Measurements from ENCODE around the gene PARK7.

The PARK7 gene

DNA sequence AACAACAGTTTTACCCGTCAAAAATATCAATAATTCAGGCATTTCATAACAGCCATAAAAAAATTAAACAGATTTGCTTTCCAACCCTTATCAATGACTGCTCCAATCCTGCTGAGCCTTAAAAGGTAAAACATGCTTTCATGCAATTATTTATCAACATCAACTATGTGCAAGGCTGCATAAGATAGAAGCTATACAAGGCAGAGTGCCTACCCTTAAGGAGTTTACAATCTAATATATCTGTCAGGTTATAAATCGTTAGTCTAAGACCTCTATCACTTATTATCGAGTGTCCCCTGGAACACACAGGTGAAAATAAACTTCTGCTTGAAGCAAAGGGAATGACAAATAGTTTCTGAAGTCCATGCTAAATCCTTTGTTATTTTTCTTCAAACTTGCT is 62.8 kb downstream of the PARK7 start:
- no peaks in the 10 kb centered on the region for H3K79me2 ChIP-seq (ENCODE audit: insufficient read depth, low read length)
- H3F3A ChIP-seq (ENCODE audit: insufficient read depth, low read length): no peaks in the 10 kb centered on the region
- no peak overlapping the region for H2AFZ ChIP-seq (ENCODE audit: low read length)
- no peaks in the 10 kb centered on the region for H3K36me3 ChIP-seq (ENCODE audit: insufficient read depth, low read length)
- no peaks in the 10 kb centered on the region for H3K9me3 ChIP-seq (ENCODE audit: low read length)
- H3K9me2 ChIP-seq (ENCODE audit: low read depth, low read length): no peaks in the 10 kb centered on the region
- no peak overlapping the region for H3K4me2 ChIP-seq (ENCODE audit: low read length)
- H3K4me1 ChIP-seq (ENCODE audit: insufficient read depth, low read length, severe bottlenecking): no peaks in the 10 kb centered on the region
- no peaks in the 10 kb centered on the region for H4K20me1 ChIP-seq (ENCODE audit: insufficient read depth, low read length)
- no peaks in the 10 kb centered on the region for H3K27me3 ChIP-seq (ENCODE audit: insufficient read depth, low read length)
- H3K27ac ChIP-seq (ENCODE audit: low read depth, low read length, poor library complexity, severe bottlenecking): no peak overlapping the region
- H3K9ac ChIP-seq (ENCODE audit: low read length): no peak overlapping the region
- TF ChIP-seq, protein P1, sequence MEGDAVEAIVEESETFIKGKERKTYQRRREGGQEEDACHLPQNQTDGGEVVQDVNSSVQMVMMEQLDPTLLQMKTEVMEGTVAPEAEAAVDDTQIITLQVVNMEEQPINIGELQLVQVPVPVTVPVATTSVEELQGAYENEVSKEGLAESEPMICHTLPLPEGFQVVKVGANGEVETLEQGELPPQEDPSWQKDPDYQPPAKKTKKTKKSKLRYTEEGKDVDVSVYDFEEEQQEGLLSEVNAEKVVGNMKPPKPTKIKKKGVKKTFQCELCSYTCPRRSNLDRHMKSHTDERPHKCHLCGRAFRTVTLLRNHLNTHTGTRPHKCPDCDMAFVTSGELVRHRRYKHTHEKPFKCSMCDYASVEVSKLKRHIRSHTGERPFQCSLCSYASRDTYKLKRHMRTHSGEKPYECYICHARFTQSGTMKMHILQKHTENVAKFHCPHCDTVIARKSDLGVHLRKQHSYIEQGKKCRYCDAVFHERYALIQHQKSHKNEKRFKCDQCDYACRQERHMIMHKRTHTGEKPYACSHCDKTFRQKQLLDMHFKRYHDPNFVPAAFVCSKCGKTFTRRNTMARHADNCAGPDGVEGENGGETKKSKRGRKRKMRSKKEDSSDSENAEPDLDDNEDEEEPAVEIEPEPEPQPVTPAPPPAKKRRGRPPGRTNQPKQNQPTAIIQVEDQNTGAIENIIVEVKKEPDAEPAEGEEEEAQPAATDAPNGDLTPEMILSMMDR (IDR thresholded peaks at IDR 0.05; ENCODE audit: low read length): no peak
- no peak for TF ChIP-seq EZH2 (IDR thresholded peaks at IDR 0.05; ENCODE audit: borderline replicate concordance, low read length)
- no peak overlapping the region for H3K4me3 ChIP-seq (ENCODE audit: low read depth, low read length, poor library complexity, severe bottlenecking)

DNA sequence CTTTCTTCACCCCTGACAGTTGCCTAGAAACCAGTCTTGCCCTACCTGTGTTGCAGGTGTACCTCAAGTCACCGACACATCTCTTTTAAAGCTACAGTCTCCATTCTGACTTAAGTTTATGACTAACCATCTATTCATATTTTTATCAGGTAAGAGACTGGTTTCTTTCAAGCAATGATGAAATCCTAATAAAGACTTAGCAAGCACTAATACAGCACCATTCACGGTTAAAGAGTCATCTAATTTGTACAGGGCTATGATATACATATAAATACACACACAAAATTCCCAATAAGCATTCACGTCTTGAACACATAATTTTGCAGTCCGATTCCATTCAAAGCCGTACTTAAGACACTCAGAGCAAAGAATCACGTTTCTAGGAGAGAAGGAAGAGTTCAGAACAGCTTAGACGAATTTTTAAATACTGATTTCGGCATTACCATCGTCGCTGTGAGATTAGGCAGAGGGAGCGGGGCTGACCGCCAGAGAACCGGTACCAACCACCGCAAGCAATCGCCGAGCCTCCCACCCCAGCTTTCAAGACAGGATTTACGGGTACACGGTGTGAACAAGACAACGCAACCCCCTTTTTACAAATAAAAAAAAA is 63.7 kb downstream of the PARK7 start:
- Histone ChIP-seq H3K27me3 (ENCODE audit: insufficient read depth, low read length) (no peaks in the 10 kb centered on the region), H3K36me3 (ENCODE audit: insufficient read depth, low read length) (no peaks in the 10 kb centered on the region), H3F3A (ENCODE audit: insufficient read depth, low read length) (no peaks in the 10 kb centered on the region), H3K27ac (ENCODE audit: low read depth, low read length, poor library complexity, severe bottlenecking) (no peak overlapping the region), H4K20me1 (ENCODE audit: insufficient read depth, low read length) (no peaks in the 10 kb centered on the region), H3K79me2 (ENCODE audit: insufficient read depth, low read length) (no peaks in the 10 kb centered on the region), H3K4me1 (ENCODE audit: insufficient read depth, low read length, severe bottlenecking) (no peaks in the 10 kb centered on the region), H2AFZ (ENCODE audit: low read length) (no peak overlapping the region), H3K4me3 (ENCODE audit: low read depth, low read length, poor library complexity, severe bottlenecking) (no peak overlapping the region), H3K9ac (ENCODE audit: low read length) (no peak overlapping the region), H3K9me2 (ENCODE audit: low read depth, low read length) (no peaks in the 10 kb centered on the region), H3K4me2 (ENCODE audit: low read length) (no peak overlapping the region), H3K9me3 (ENCODE audit: low read length) (no peaks in the 10 kb centered on the region)
- TF ChIP-seq, protein P1 (IDR thresholded peaks at IDR 0.05; ENCODE audit: low read length): no peak
- TF ChIP-seq EZH2 (IDR thresholded peaks at IDR 0.05; ENCODE audit: borderline replicate concordance, low read length): no peak

DNA sequence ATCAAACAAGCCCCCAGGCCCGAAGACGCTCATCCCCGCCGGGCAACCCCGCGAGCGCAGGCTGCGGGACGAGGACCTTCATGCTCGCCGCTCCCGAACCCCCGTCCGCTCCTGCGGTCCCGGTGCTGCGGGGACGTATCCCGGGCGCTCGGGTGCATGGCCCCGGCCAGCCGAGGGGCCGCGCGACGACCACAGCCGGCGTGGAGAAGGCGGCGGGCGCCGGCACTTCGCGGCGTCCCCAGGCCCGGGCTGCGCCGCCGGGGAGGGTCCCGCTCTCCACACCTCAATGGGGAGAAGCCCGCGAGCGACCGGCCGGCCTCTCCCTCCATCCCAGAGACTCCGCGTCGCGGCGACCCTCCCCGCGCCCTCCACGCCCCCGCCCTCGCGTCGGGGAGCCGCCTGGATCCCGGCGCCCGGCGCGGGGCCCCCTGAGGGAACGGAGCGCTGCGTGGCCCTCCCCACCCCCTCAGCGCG is 64.2 kb downstream of the PARK7 start:
- H3F3A ChIP-seq (ENCODE audit: insufficient read depth, low read length): no peaks in the 10 kb centered on the region
- H3K4me3 ChIP-seq (ENCODE audit: low read depth, low read length, poor library complexity, severe bottlenecking): no peak overlapping the region
- no peaks in the 10 kb centered on the region for H3K36me3 ChIP-seq (ENCODE audit: insufficient read depth, low read length)
- no peak overlapping the region for H3K9ac ChIP-seq (ENCODE audit: low read length)
- H4K20me1 ChIP-seq (ENCODE audit: insufficient read depth, low read length): no peaks in the 10 kb centered on the region
- H3K4me1 ChIP-seq (ENCODE audit: insufficient read depth, low read length, severe bottlenecking): no peaks in the 10 kb centered on the region
- no peaks in the 10 kb centered on the region for H3K9me2 ChIP-seq (ENCODE audit: low read depth, low read length)
- no peaks in the 10 kb centered on the region for H3K27me3 ChIP-seq (ENCODE audit: insufficient read depth, low read length)
- H3K4me2 ChIP-seq (ENCODE audit: low read length): no peak overlapping the region
- no peak overlapping the region for H2AFZ ChIP-seq (ENCODE audit: low read length)
- H3K79me2 ChIP-seq (ENCODE audit: insufficient read depth, low read length): no peaks in the 10 kb centered on the region
- TF ChIP-seq EZH2 (IDR thresholded peaks at IDR 0.05; ENCODE audit: borderline replicate concordance, low read length): no peak
- TF ChIP-seq, protein P1 (IDR thresholded peaks at IDR 0.05; ENCODE audit: low read length): no peak
- H3K9me3 ChIP-seq (ENCODE audit: low read length): no peaks in the 10 kb centered on the region
- no peak overlapping the region for H3K27ac ChIP-seq (ENCODE audit: low read depth, low read length, poor library complexity, severe bottlenecking)
